Mesothelial cell of epicardium (in vitro differentiated cells): ENCODE measurements around the gene RUFY1. TPM values are rescaled to one million over a fixed set of nuclear protein-coding genes. Genes with fewer than 3 reads are reported as not detected.

Experiments
- DNase-seq, 2 experiments: peaks; one replicate each; pipeline ENCODE4 v3.0.0; 2021; ENCODE audit warnings: low spot score in 2 of 2; ENCODE audit not compliant: unreplicated experiment in 2 of 2
- H3K27ac Mint-ChIP-seq: 2 replicates; pipeline ENCODE4 v1.8.0; 2021; ENCODE audit warnings: mixed read lengths
- H3K27me3 Mint-ChIP-seq: 2 replicates; pipeline ENCODE4 v1.8.0; 2021; ENCODE audit warnings: low read depth, mixed read lengths
- H3K36me3 Mint-ChIP-seq: 2 replicates; pipeline ENCODE4 v1.8.0; 2021; ENCODE audit warnings: mixed read lengths
- H3K4me1 Mint-ChIP-seq: 2 replicates; pipeline ENCODE4 v1.8.0; 2021; ENCODE audit warnings: mixed read lengths
- H3K4me3 Mint-ChIP-seq: 2 replicates; pipeline ENCODE4 v1.8.0; 2021; ENCODE audit warnings: mild to moderate bottlenecking, moderate library complexity, mixed read lengths
- H3K9me3 Mint-ChIP-seq: 2 replicates; pipeline ENCODE4 v1.8.0; 2021; ENCODE audit warnings: mixed read lengths
- total RNA-seq: library from RNA; stranded (reverse); gene quantifications from 3 replicates; pipeline ENCODE4 v1.2.1, GENCODE V29; 2021
- TF ChIP-seq, protein P1 (sequence below): fragments of 200-600 bp; sonication (generic); IDR thresholded peaks from one replicate; pipeline ENCODE4 v1.5.0; 2021; ENCODE audit warnings: antibody characterized with exemption; ENCODE audit not compliant: unreplicated experiment

RUFY1 gene
- total RNA-seq, 1 donor from 2014 or later = 55.9 TPM

DNA sequence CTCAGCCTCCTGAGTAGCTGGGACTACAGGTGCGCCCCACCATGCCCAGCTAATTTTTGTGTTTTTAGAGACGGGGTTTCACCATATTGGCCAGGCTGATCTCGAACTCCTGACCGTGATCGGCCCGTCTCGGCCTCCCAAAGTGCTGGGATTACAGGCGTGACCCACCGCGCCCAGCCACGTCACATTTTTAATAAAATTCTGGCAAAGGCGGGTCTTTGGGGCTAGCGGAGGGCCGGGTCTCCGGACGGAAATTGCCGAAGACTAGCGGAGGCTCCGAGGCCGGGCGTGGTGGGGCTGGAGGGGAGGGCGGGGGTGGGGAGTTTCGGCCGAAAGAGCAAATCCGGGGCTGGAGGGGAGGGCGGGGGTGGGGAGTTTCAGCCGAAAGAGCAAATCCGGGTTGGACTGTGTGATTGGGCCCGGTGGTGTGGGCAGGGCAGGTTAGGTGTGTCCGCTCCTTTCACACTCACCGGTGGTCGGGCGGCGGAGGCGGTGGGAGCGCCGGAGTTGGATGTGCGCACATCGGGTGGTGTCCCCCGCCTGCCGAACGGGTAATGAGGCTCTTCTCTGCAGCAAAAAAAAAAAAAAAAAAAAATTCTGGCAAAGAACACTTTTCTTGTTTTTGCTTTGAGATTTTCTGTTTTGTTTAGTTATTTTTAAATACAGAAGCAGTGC lies 27.1 kb downstream of the RUFY1 start:
- no peak overlapping the region for H3K4me3 Mint-ChIP-seq

DNA sequence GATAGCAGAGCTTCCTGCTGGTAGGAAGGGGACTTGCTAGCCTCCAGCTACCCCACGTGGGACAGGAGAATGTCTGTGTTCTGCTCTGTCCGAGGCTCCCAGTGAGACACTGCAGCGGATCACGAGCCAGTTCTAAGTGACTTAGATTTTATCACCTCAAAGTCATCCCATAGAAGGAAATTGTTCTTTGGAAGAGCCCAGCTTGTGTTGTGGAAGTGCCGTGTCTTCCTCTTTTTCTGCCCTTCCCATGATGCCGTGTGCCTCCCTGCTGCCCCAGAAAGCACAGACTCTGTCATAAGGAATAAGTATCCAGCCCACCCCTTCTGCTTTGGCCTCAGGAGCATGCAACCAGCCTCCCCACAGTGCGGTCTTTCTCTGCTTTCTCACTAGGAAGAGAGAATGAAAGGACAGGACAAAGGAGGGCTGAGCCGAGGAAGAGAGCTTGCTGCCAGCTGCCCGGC lies 35.6 kb downstream of the RUFY1 start:
- peaks cover 29% of the 10 kb centered on the region for H3K36me3 Mint-ChIP-seq

More for the DNA sequence above, 27.1 kb downstream of the RUFY1 start:
- no peaks in the 10 kb centered on the region for H3K4me1 Mint-ChIP-seq
- H3K27ac Mint-ChIP-seq = no peak overlapping the region
- DNase-seq = no peak
- no peaks in the 10 kb centered on the region for H3K9me3 Mint-ChIP-seq
- no peaks in the 10 kb centered on the region for H3K27me3 Mint-ChIP-seq
- TF ChIP-seq, protein P1, sequence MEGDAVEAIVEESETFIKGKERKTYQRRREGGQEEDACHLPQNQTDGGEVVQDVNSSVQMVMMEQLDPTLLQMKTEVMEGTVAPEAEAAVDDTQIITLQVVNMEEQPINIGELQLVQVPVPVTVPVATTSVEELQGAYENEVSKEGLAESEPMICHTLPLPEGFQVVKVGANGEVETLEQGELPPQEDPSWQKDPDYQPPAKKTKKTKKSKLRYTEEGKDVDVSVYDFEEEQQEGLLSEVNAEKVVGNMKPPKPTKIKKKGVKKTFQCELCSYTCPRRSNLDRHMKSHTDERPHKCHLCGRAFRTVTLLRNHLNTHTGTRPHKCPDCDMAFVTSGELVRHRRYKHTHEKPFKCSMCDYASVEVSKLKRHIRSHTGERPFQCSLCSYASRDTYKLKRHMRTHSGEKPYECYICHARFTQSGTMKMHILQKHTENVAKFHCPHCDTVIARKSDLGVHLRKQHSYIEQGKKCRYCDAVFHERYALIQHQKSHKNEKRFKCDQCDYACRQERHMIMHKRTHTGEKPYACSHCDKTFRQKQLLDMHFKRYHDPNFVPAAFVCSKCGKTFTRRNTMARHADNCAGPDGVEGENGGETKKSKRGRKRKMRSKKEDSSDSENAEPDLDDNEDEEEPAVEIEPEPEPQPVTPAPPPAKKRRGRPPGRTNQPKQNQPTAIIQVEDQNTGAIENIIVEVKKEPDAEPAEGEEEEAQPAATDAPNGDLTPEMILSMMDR = no peak
- H3K36me3 Mint-ChIP-seq = peaks cover 29% of the 10 kb centered on the region

DNA sequence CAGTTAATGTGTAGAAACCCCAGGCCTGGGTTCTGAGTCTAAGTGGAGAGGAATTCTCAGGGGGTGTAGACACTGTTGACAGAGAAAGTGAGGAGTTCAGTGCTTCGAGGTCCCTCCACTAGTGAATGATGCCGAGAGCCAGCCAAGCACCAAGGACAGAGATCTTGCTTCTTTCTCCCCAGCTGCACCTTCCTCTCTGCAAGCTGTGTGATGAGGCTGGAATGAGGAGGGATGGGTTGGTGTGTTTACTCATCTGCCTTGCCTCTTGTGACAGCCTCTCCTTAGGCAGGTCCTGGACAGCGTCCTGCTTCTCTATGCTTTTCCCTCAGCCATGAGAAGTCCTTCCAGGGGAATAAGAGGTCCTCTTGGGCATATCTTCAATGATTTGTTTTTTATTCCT lies 37.8 kb downstream of the RUFY1 start:
- no peaks in the 10 kb centered on the region for H3K9me3 Mint-ChIP-seq
- no peaks in the 10 kb centered on the region for H3K4me1 Mint-ChIP-seq
- H3K36me3 Mint-ChIP-seq = peaks cover 37% of the 10 kb centered on the region
- no peak overlapping the region for H3K4me3 Mint-ChIP-seq
- H3K27ac Mint-ChIP-seq = no peak overlapping the region
- H3K27me3 Mint-ChIP-seq = no peaks in the 10 kb centered on the region
- TF ChIP-seq, protein P1 = no peak
- no peak for DNase-seq

More for the DNA sequence above, 35.6 kb downstream of the RUFY1 start:
- no peak overlapping the region for H3K4me3 Mint-ChIP-seq
- DNase-seq = no peak
- no peaks in the 10 kb centered on the region for H3K4me1 Mint-ChIP-seq
- H3K9me3 Mint-ChIP-seq = no peaks in the 10 kb centered on the region
- no peak overlapping the region for H3K27ac Mint-ChIP-seq
- TF ChIP-seq, protein P1 = no peak
- no peaks in the 10 kb centered on the region for H3K27me3 Mint-ChIP-seq

DNA sequence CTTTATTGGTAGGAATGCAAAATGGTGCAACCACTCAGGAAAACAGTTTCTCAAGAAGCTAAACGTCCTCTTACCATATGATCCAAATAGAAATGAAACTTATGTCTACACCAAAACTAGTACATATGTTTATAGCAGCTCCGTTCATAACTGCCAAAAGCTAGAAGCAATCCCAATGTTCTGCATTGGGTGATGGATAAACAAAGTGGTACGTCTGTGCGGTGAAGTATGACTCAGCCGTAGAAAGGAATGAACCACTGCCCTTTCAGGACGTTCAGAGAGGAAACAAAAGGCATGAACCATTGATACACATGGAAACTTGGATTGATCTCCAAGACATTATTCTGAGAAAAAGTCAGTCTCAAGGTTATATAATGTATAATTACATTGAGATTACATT lies 45.6 kb downstream of the RUFY1 start:
- no peak for DNase-seq
- Mint-ChIP-seq H3K27me3 (no peaks in the 10 kb centered on the region), H3K4me1 (no peaks in the 10 kb centered on the region), H3K27ac (no peak overlapping the region), H3K36me3 (peaks cover 47% of the 10 kb centered on the region), H3K9me3 (no peaks in the 10 kb centered on the region), H3K4me3 (no peak overlapping the region)
- TF ChIP-seq, protein P1 = no peak

DNA sequence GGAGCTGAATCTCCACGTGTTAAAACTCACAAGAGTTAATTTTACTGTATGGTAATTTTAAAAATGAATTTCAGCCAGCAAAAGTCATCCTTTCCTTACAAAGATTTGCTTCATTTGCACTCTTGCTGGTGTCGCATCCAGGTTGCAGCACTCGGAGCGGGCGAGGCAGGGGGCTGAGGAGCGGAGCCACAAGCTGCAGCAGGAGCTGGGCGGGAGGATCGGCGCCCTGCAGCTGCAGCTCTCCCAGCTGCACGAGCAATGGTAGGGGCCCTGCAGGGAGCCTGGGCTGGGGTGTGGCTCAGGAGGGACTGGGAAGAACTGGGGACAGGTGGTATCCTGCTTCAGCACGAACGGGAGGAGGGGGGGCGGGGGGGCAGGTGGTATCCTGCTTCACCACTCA lies 46.1 kb downstream of the RUFY1 start:
- TF ChIP-seq, protein P1 = no peak
- Mint-ChIP-seq H3K27ac (no peak overlapping the region), H3K4me3 (no peak overlapping the region), H3K9me3 (no peaks in the 10 kb centered on the region), H3K36me3 (peaks cover 45% of the 10 kb centered on the region), H3K27me3 (no peaks in the 10 kb centered on the region), H3K4me1 (no peaks in the 10 kb centered on the region)
- DNase-seq = no peak
